H9 (cell line): ENCODE results near the gene PLAAT3. TPM values are rescaled to one million over a fixed set of nuclear protein-coding genes. Genes with fewer than 3 reads are reported as not detected.

ENCODE experiments used
- DNase-seq: peaks from one replicate; pipeline ENCODE4 v3.0.0-alpha.2; 2017
- H2AFZ ChIP-seq: one replicate; pipeline ENCODE4 v1.6.1; 2013; ENCODE audit warnings: mild to moderate bottlenecking, low read length, control low read depth, moderate library complexity
- H2AK5ac ChIP-seq: 2 replicates; pipeline ENCODE4 v1.6.1; 2013; ENCODE audit warnings: low read length, control low read depth, mixed read lengths; ENCODE audit not compliant: insufficient read length
- H2BK120ac ChIP-seq: one replicate; pipeline ENCODE4 v1.6.1; 2013; ENCODE audit warnings: low read depth, mild to moderate bottlenecking, low read length, control low read depth, inconsistent platforms; ENCODE audit not compliant: poor library complexity, severe bottlenecking
- H2BK12ac ChIP-seq: 2 replicates; pipeline ENCODE4 v1.6.1; 2013; ENCODE audit warnings: low read length, control low read depth, mixed read lengths, low read depth; ENCODE audit not compliant: insufficient read length
- H2BK15ac ChIP-seq: 2 replicates; pipeline ENCODE4 v1.6.1; 2013; ENCODE audit warnings: low read depth, low read length, control low read depth
- H2BK20ac ChIP-seq: one replicate; pipeline ENCODE4 v1.6.1; 2013; ENCODE audit warnings: low read depth, mild to moderate bottlenecking, low read length, control low read depth, inconsistent platforms; ENCODE audit not compliant: poor library complexity, severe bottlenecking
- H2BK5ac ChIP-seq: 2 replicates; pipeline ENCODE4 v1.6.1; 2013; ENCODE audit warnings: low read length, control low read depth, mixed read lengths; ENCODE audit not compliant: insufficient read length
- H3K14ac ChIP-seq: 2 replicates; pipeline ENCODE4 v1.6.1; 2013; ENCODE audit warnings: low read length, control low read depth; ENCODE audit not compliant: insufficient read depth
- H3K18ac ChIP-seq: 2 replicates; pipeline ENCODE4 v1.6.1; 2013; ENCODE audit warnings: low read depth, mild to moderate bottlenecking, mixed read lengths, low read length, control low read depth; ENCODE audit not compliant: insufficient read length
- H3K23ac ChIP-seq: 2 replicates; pipeline ENCODE4 v1.6.1; 2013; ENCODE audit warnings: low read length, control low read depth, mixed read lengths, low read depth; ENCODE audit not compliant: insufficient read length
- H3K23me2 ChIP-seq: 2 replicates; pipeline ENCODE4 v1.6.1; 2013; ENCODE audit warnings: low read depth, mild to moderate bottlenecking, mixed read lengths, low read length, control low read depth; ENCODE audit not compliant: insufficient read length, poor library complexity, severe bottlenecking
- H3K27ac ChIP-seq: 2 replicates; pipeline ENCODE4 v1.5.1; 2013; ENCODE audit warnings: low read length, control low read depth, mixed read lengths, low read depth; ENCODE audit not compliant: insufficient read length
- H3K27me3 ChIP-seq: 2 replicates; pipeline ENCODE4 v1.6.1; 2013; ENCODE audit warnings: low read length, control low read depth, inconsistent platforms; ENCODE audit not compliant: insufficient read depth
- H3K4ac ChIP-seq: 2 replicates; pipeline ENCODE4 v1.6.1; 2013; ENCODE audit warnings: low read depth, mild to moderate bottlenecking, control low read depth, inconsistent platforms, low read length, moderate library complexity
- H3K4me1 ChIP-seq: 2 replicates; pipeline ENCODE4 v1.6.1; 2013; ENCODE audit warnings: low read length, control low read depth, inconsistent platforms; ENCODE audit not compliant: insufficient read depth
- H3K4me2 ChIP-seq: 2 replicates; pipeline ENCODE4 v1.6.1; 2013; ENCODE audit warnings: low read length, control low read depth, mixed read lengths; ENCODE audit not compliant: insufficient read length, insufficient read depth
- H3K56ac ChIP-seq: 2 replicates; pipeline ENCODE4 v1.6.1; 2013; ENCODE audit warnings: low read depth, mild to moderate bottlenecking, mixed read lengths, low read length, control low read depth; ENCODE audit not compliant: insufficient read length
- H3K79me1 ChIP-seq: 2 replicates; pipeline ENCODE4 v1.6.1; 2013; ENCODE audit warnings: low read depth, mild to moderate bottlenecking, moderate library complexity, low read length, control low read depth, inconsistent platforms; ENCODE audit not compliant: insufficient read depth, poor library complexity, severe bottlenecking
- H3K79me2 ChIP-seq: 2 replicates; pipeline ENCODE4 v1.6.1; 2013; ENCODE audit warnings: low read length, control low read depth, inconsistent platforms; ENCODE audit not compliant: insufficient read depth
- H3K9ac ChIP-seq: 2 replicates; pipeline ENCODE4 v1.6.1; 2013; ENCODE audit warnings: low read length, control low read depth, mixed read lengths; ENCODE audit not compliant: insufficient read length; ENCODE audit errors: extremely low read depth
- H3K9me3 ChIP-seq: one replicate; pipeline ENCODE4 v1.6.1; 2013; ENCODE audit warnings: low read depth, low read length, inconsistent platforms; ENCODE audit not compliant: control insufficient read depth
- H3T11ph ChIP-seq: one replicate; pipeline ENCODE4 v1.6.1; 2013; ENCODE audit warnings: mild to moderate bottlenecking, low read length, control low read depth, inconsistent platforms
- H4K20me1 ChIP-seq: one replicate; pipeline ENCODE4 v1.6.1; 2013; ENCODE audit not compliant: control insufficient read depth, insufficient read length, insufficient read depth
- H4K5ac ChIP-seq: 2 replicates; pipeline ENCODE4 v1.6.1; 2013; ENCODE audit warnings: low read depth, mild to moderate bottlenecking, mixed read lengths, low read length, control low read depth; ENCODE audit not compliant: insufficient read length
- H4K8ac ChIP-seq: replicated peaks from 2 replicates; pipeline ENCODE4 v1.6.1; 2013; ENCODE audit warnings: low read length, control low read depth, mixed read lengths, low read depth; ENCODE audit not compliant: insufficient read length
- H4K91ac ChIP-seq: 2 replicates; pipeline ENCODE4 v1.6.1; 2013; ENCODE audit warnings: low read depth, mild to moderate bottlenecking, moderate library complexity, mixed read lengths, low read length, control low read depth; ENCODE audit not compliant: insufficient read length
- H3K27ac Mint-ChIP-seq, 3 experiments: 2 replicates in 2 of 3; 3 replicates in 1 of 3; pipeline ENCODE4 v1.8.0; 2020 to 2021; ENCODE audit warnings: mixed read lengths in 3 of 3, mild to moderate bottlenecking in 1 of 3, moderate library complexity in 1 of 3
- H3K27me3 Mint-ChIP-seq: 2 replicates; pipeline ENCODE4 v1.8.0; 2021; ENCODE audit warnings: low read depth, mild to moderate bottlenecking, moderate library complexity, mixed read lengths
- H3K36me3 Mint-ChIP-seq, 3 experiments: 2 replicates in 2 of 3; 3 replicates in 1 of 3; pipeline ENCODE4 v1.8.0; 2020 to 2021; ENCODE audit warnings: low read depth in 3 of 3, mixed read lengths in 3 of 3; ENCODE audit not compliant: insufficient read depth in 1 of 3
- H3K4me1 Mint-ChIP-seq, 2 experiments: 2 replicates each; pipeline ENCODE4 v1.8.0; 2020; ENCODE audit warnings: mixed read lengths in 2 of 2
- H3K4me3 Mint-ChIP-seq, 2 experiments: 2 replicates in 1 of 2; 3 replicates in 1 of 2; pipeline ENCODE4 v1.8.0; 2020 to 2021; ENCODE audit warnings: mild to moderate bottlenecking in 2 of 2, mixed read lengths in 2 of 2, moderate library complexity in 1 of 2
- H3K9me3 Mint-ChIP-seq, 2 experiments: 2 replicates in 1 of 2; 3 replicates in 1 of 2; pipeline ENCODE4 v1.8.0; 2020; ENCODE audit warnings: mild to moderate bottlenecking in 2 of 2, mixed read lengths in 2 of 2, moderate library complexity in 1 of 2
- CTCF ChIP-seq: fragments of 200-600 bp; sonication (generic); conservative IDR thresholded peaks from 3 replicates; pipeline ENCODE4 v1.8.0; 2021; ENCODE audit warnings: antibody characterized with exemption, mild to moderate bottlenecking
- WGBS: extraction: QIAGEN DNeasy Blood & Tissue Kit; methylation state at CpG from one replicate; pipeline ENCODE4 v1.1.7; 2013; ENCODE audit warnings: missing lambda C conversion rate, low lambda C conversion rate, mixed read lengths; ENCODE audit not compliant: insufficient read length; ENCODE audit errors: extremely low coverage; 5-methylcytosine and 5-hydroxymethylcytosine counted together
- total RNA-seq: library from RNA; stranded (reverse); gene quantifications from 2 replicates; pipeline ENCODE4 v1.2.1, GENCODE V29; 2021

Gene PLAAT3
- total RNA-seq, 1 experiment from 2014 or later: 188 TPM

- Mint-ChIP-seq H3K36me3 (peaks cover 1 to 21% (median 3%) of the 10 kb centered on the region in 3 experiments; a peak in 4 of 7 replicates), H3K27me3 (no peaks in the 10 kb centered on the region), H3K9me3 (no peaks in the 10 kb centered on the region), H3K4me3 (peak overlapping the region; percentile 6 to 84), H3K4me1 (peaks cover 50 to 54% of the 10 kb centered on the region in 2 experiments), H3K27ac (peak overlapping the region; percentile 6 to 15 (median 8); a peak in 3 of 7 replicates)
- H2BK120ac ChIP-seq: no peak overlapping the region
- no CpG with 5 or more reads among the region's 14 CpGs for WGBS
- no peak overlapping the region for H3K9ac ChIP-seq
- H3K18ac ChIP-seq: no peak overlapping the region
- peak overlapping the region; percentile 53 for H3K4me2 ChIP-seq
- no peaks in the 10 kb centered on the region for H3K9me3 ChIP-seq
- H3K79me1 ChIP-seq: no peaks in the 10 kb centered on the region
- H2BK12ac ChIP-seq: no peak overlapping the region
- no peak overlapping the region for H4K8ac ChIP-seq
- DNase-seq: peak; percentile 81
- H2BK15ac ChIP-seq: no peak overlapping the region
- TF ChIP-seq CTCF: peak; percentile 37
- no peak overlapping the region for H3K27ac ChIP-seq
- H2AFZ ChIP-seq: no peak overlapping the region
- no peak overlapping the region for H2BK5ac ChIP-seq
- H3K4me1 ChIP-seq: peaks cover 8% of the 10 kb centered on the region; the same call in 1 of the 2 replicates
- no peak overlapping the region for H3K23ac ChIP-seq
- H3K56ac ChIP-seq: no peak overlapping the region
- H2BK20ac ChIP-seq: no peak overlapping the region
- no peak overlapping the region for H4K91ac ChIP-seq
- peaks cover 28% of the 10 kb centered on the region; the same call in 1 of the 2 replicates for H3K79me2 ChIP-seq
- no peak overlapping the region for H3K4ac ChIP-seq
- no peaks in the 10 kb centered on the region for H4K20me1 ChIP-seq
- no peak overlapping the region for H3T11ph ChIP-seq
- no peaks in the 10 kb centered on the region for H3K27me3 ChIP-seq
- H3K23me2 ChIP-seq: peaks cover 17% of the 10 kb centered on the region
- H3K14ac ChIP-seq: no peak overlapping the region
- H4K5ac ChIP-seq: no peak overlapping the region
- H2AK5ac ChIP-seq: peak overlapping the region; percentile 43
Observed at GRCh38 chr11:63610604-63611394, 3.4 kb downstream of the PLAAT3 start.
